ENCODE data around the gene GPX2.
A peak's percentile ranks its signal among the peaks of the same experiment; 100 is the strongest.

The GPX2 gene

DNA sequence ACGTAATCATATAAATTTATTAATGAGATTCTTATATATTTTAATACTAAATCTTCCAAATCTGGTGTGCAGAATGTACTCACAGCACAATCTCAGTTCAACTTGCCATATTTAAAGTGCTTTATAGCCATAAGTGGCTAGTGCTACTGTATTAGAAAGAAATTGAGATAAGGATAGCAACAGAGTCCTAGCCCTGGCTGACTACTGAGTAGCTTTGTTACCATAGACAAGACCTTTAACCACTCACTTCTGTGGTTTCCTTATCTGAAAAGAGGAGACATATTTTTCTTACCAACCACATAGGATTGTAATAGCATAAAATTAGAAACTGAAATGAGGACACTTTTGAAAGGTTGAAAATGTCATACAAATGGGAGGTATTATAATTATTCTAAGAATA is 30.3 kb downstream of the GPX2 start:
- DNase-seq, result no peak

DNA sequence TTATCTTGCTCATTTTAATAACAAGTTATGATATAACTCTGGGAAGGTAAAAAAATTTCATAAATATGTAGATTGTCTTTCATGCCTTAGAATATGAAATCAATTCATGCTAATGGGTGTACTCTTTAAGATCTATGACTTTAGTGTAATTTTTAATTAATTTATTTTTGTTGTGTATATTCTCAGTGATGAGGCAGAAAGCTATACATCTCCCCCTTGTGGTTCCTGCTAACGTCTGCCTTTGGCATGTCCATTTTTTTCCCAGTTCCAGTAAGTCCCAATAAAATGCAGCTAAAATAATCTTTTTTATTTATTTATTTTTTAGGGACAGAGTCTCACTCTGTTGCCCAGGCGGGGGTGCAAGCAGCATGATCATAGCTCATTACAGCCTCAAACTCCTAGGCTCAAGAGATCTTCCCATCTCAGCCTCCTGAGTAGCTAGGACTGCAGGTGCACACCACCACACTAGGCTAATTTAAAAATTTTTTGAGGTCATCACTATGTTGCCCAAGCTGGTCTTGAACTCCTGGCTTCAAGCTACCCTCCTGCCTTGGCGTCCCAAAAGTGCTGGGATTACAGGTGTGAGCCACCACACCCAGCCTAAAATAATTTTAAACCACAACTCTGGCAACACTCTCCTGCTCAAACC is 31.6 kb downstream of the GPX2 start:
- peak; percentile 60 for DNase-seq

DNA sequence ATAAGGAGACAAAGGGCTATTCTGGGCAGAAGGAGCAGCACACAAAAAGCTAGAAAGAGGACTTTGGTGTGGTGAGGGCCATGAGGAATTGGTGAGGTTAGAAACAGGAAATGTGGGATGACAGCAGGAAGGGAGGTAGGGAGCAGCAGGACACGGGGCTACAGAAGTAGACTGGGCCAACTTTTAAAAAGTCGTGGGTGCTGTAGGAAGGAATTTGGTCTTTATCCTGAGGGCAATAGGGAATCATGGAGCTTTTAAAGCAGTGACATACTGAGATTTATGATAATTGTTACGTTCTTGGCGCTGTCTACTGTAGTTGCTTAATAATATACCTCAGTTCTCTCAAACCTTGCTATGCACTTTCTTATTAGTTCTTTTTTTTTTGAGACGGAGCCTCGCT is 36.5 kb downstream of the GPX2 start:
- no peak for DNase-seq

DNA sequence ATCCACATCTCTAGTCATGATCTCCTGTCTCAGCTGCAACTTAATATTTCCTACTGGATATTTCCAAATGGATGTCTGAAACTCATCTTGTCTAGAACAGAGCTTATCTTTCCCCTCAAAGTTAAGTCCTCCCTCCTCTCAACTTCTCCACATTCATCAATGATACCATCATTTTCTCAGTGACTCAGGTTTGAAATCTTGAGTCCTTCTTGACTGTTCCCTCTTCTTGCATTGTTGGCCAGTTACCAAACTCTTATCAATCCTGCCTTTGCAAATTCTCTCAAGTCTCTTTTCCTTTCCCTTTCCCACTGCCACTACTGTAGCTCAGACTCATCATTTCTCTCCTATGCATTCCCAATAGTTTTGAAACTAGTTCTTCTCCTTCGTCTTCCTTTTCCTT is 42.6 kb downstream of the GPX2 start:
- no peak for DNase-seq

GRCh38 chr14:64891839-64892375 is 50.6 kb downstream of the GPX2 start:
- peak; percentile 81 for DNase-seq

DNA sequence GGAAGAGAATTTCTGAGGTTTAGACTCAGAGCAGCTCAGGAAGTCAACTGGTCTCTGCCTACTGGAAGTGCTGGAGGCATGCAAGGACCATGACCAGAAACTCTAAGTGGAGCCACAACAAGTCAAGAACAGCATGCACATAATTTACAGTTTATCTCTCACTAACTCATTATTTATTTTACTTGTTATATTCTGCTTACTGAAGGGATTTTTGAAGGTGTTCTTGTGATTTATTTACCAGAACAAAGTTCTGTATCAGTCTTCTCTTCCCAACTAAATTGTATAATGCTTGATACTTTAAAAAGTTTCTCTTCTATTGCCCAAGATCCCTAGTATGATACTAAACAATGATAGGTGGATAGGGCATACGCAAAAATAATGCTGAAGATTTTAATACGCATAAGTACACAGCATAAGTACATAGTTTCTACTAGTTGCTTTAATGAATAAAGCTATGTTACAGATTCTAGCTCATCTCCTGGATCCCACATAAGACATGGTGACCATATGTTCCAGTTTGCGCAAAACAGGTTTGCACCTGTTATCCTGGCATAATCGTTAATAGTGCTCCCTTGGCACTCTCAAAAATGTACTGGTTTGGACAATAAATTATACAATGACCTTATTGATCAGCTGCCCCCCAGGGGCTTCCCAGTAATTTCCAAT is 51.2 kb downstream of the GPX2 start:
- DNase-seq, result no peak

DNA sequence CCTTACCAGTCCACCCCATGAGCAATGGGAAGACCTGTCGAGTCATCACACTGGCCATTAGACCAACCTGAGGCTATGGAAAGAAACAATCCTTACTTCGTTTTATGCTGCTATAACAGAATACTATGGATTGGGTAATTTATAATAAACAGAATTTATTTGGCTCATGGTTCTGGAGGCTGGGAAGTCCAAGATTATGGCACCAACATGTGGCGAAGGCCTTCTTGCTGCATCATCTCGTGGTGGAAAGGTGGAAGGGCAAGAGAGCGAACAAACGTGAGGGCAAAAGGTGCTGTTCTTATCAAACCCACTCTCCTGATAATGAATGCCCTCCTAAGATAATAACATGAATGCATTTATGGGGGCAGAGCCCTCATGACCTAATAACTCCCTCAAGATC is 53.2 kb downstream of the GPX2 start:
- DNase-seq, result no peak
